Non-pigmented ciliary epithelial cell (primary cell): Measurements from ENCODE around the gene TDRD1.
A peak's percentile ranks its signal among the peaks of the same experiment; 100 is the strongest.
"Not testable (repeated sequence)": the region's sequence is repeated elsewhere in the genome, so short reads cannot be mapped to it uniquely, and the experiment has no call there.

ENCODE experiments used
- DNase-seq: peaks from one replicate; pipeline ENCODE4 v3.0.0-alpha.2; 2010; ENCODE audit warnings: low read depth

TDRD1 gene

GRCh38 chr10:114179148-114179547 is at the start of gene TDRD1:
TDRD1 (plus strand) TSS chr10:114179353; CDS start chr10:114187832, 8,479 bp downstream.
- no peak for DNase-seq

GRCh38 chr10:114131094-114131493 is 48.1 kb upstream of the TDRD1 start:
- DNase-seq = no peak

GRCh38 chr10:114135476-114135875 is 43.7 kb upstream of the TDRD1 start:
- DNase-seq = no peak

- DNase-seq = no peak
These were observed 40.6 kb upstream of the TDRD1 start for GRCh38 chr10:114138581-114138980.

GRCh38 chr10:114140036-114140435 is 39.1 kb upstream of the TDRD1 start:
- DNase-seq = no peak

GRCh38 chr10:114140827-114141226 is 38.3 kb upstream of the TDRD1 start:
- DNase-seq = not testable (repeated sequence)

GRCh38 chr10:114142018-114142417 is 37.1 kb upstream of the TDRD1 start:
- DNase-seq = no peak

GRCh38 chr10:114143160-114143559 is 36.0 kb upstream of the TDRD1 start:
- DNase-seq = no peak

- not testable (repeated sequence) for DNase-seq
These were observed 29.7 kb upstream of the TDRD1 start for GRCh38 chr10:114149476-114149875.

GRCh38 chr10:114151486-114151885 is 27.7 kb upstream of the TDRD1 start:
- peak; percentile 76 for DNase-seq

GRCh38 chr10:114151892-114152291 is 27.3 kb upstream of the TDRD1 start:
- DNase-seq = no peak

- no peak for DNase-seq
These were observed 21.2 kb upstream of the TDRD1 start for GRCh38 chr10:114157912-114158311.

- no peak for DNase-seq
These were observed 16.1 kb upstream of the TDRD1 start for GRCh38 chr10:114163062-114163461.

GRCh38 chr10:114166043-114166442 is 13.1 kb upstream of the TDRD1 start:
- DNase-seq = no peak

- DNase-seq = no peak
These were observed 12.7 kb upstream of the TDRD1 start for GRCh38 chr10:114166494-114166893.

GRCh38 chr10:114167985-114168384 is 11.2 kb upstream of the TDRD1 start:
- no peak for DNase-seq

GRCh38 chr10:114168450-114169009 is 10.6 kb upstream of the TDRD1 start:
- no peak for DNase-seq

- DNase-seq = no peak
These were observed 6.9 kb upstream of the TDRD1 start for GRCh38 chr10:114172216-114172615.

- no peak for DNase-seq
These were observed 6.2 kb upstream of the TDRD1 start for GRCh38 chr10:114172776-114173602.

GRCh38 chr10:114173603-114173920 is 5.6 kb upstream of the TDRD1 start:
- DNase-seq = no peak

- no peak for DNase-seq
These were observed 5.0 kb upstream of the TDRD1 start, which contains the start of gene CCDC186 for GRCh38 chr10:114173921-114174694. CCDC186 (minus strand) TSS chr10:114174203; CDS start chr10:114163268, 10,935 bp downstream.

GRCh38 chr10:114174695-114175188 is 4.4 kb upstream of the TDRD1 start:
- no peak for DNase-seq

- DNase-seq = no peak
These were observed 3.5 kb upstream of the TDRD1 start for GRCh38 chr10:114175667-114176066.
